ENCODE data around the gene SERTAD4.

DNA sequence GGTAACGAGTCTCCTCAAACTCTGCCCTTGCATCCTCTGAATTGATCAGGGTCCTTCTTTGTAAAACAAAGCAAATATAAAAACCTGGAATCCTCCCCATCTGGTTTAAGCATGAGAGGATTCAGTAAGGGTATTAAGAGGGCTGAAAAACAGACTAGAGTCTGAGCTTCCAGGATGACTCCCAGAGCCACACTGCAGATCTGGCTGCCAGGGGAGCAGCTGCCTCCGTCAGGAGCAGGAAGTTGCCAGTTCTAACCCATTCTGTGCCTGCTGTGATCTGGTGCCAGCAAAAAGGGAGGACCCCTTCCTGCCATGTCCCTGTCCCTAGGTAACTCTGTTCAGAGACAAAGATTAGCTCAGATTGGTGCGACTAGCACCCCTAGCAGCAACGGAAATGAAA is 27.5 kb downstream of the SERTAD4 start:
- TF ChIP-seq CTCF (IDR thresholded peaks at IDR 0.05; ENCODE audit: low read depth, low read length) (no peak), EZH2phosphoT487 (IDR thresholded peaks at IDR 0.05; ENCODE audit: low read depth) (no peak)
